ENCODE data around the gene PPM1H. TPM values are rescaled to one million over a fixed set of nuclear protein-coding genes. Genes with fewer than 3 reads are reported as not detected.
"Not testable (repeated sequence)": the region's sequence is repeated elsewhere in the genome, so short reads cannot be mapped to it uniquely, and the experiment has no call there.

PPM1H gene
- total RNA-seq, 4 donors from 2014 or later, result 1.4 to 4.9 (median 2.4) TPM

- ATAC-seq (ENCODE audit: low FRiP score) (no peak), DNase-seq (ENCODE audit: low spot score) (no peak)
- no peak for TF ChIP-seq CTCF (IDR thresholded peaks at IDR 0.05)
Measured at GRCh38 chr12:62761658-62762057, 173.3 kb downstream of the PPM1H start.

GRCh38 chr12:62760779-62761178 lies 174.2 kb downstream of the PPM1H start:
- TF ChIP-seq CTCF (IDR thresholded peaks at IDR 0.05), result no peak
- no peak for DNase-seq (ENCODE audit: low spot score)
- peak; percentile 74 for ATAC-seq (ENCODE audit: low FRiP score)

DNA sequence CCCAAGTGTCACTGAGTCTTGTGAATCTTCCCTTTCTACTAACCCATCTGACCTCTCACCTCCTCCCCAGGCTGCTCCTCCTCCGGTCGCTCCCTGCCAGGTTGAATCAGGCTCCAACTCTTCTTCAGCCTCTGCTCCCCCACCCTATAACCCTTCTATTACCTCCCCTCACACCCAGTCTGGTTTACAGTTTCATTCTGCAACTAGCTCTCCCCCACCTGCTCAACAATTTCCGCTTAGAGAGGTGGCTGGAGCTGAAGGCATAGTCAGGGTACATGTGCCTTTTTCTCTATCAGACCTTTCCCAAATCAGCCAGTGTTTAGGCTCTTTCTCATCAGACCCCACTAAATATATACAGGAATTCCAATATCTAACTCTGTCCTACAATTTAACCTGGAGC lies 174.6 kb downstream of the PPM1H start:
- DNase-seq (ENCODE audit: low spot score); ATAC-seq (ENCODE audit: low FRiP score): not testable (repeated sequence)

DNA sequence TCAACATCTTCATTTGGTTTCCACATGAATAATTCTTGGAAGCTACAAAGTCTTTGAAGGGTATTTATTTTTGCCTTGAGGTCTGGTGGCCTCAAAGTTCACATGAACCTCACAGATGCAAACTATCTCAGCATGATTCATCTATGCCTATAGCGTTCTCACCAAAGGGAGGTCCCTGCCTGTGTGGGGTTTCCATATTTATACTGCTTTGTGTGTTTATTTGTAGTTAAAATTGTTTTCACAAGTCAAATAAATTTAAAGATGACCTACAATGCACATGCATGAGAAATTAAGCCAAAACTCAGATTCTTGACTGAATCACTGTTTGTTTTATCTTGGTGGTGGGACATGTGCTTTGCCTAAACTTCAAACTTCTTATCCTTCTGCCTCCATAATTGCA lies 176.7 kb downstream of the PPM1H start:
- ATAC-seq (ENCODE audit: low FRiP score), result no peak
- no peak for TF ChIP-seq CTCF (IDR thresholded peaks at IDR 0.05)
- DNase-seq (ENCODE audit: low spot score), result no peak

- no peak for DNase-seq (ENCODE audit: low spot score)
- ATAC-seq (ENCODE audit: low FRiP score), result no peak
- no peak for TF ChIP-seq CTCF (IDR thresholded peaks at IDR 0.05)
Measured at GRCh38 chr12:62757048-62757447, 177.9 kb downstream of the PPM1H start.

GRCh38 chr12:62754706-62755105 lies 180.2 kb downstream of the PPM1H start:
- ATAC-seq (ENCODE audit: low FRiP score) (no peak), DNase-seq (ENCODE audit: low spot score) (no peak)
- TF ChIP-seq CTCF (IDR thresholded peaks at IDR 0.05), result no peak

DNA sequence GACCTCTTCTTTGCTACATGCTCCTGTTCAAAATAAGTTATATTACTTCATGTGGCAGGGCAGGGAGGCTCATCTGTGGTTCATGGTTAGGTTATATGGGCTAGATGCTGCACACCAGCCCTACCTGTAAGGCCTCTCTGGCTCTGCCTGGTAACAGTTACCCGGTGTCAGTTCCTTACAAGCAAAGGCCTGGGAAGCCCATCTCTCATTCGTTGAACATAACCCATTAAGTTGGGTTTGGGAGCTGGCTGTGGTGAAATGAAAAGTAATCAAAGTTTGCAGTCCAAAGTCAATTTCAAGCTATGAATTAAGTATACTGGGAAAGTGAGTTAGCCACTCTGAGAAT lies 183.2 kb downstream of the PPM1H start:
- DNase-seq (ENCODE audit: low spot score), result no peak
- no peak for TF ChIP-seq CTCF (IDR thresholded peaks at IDR 0.05)

More for the DNA sequence above, 183.2 kb downstream of the PPM1H start:
- ATAC-seq (ENCODE audit: low FRiP score), result no peak

Data from omental fat pad (tissue), 4 donors.